A549 (cell line): ENCODE results near the gene LDHAL6B. TPM values are rescaled to one million over a fixed set of nuclear protein-coding genes. Genes with fewer than 3 reads are reported as not detected.

Source experiments
- ATAC-seq, 2 experiments: fragments of 200-7000 bp in 1 of 2; fragments of >200 bp in 1 of 2; cut with Nextera tagmentation in 1 of 2; cut with Tn5 transposase in 1 of 2; 3 replicates each; pipeline versions ENCODE4 v1.8.0 to v1.9.1; 2018 to 2020; ENCODE audit warnings: mild to moderate bottlenecking in 1 of 2, moderate library complexity in 1 of 2
- CTCF ChIA-PET: fragments of 300-600 bp; sonication (Branson Sonifier 250); formaldehyde crosslinking; extraction: SDS; loops from one replicate; lab custom pipeline; 2021; ENCODE audit warnings: antibody characterized with exemption, inconsistent platforms; lab: Yijun Ruan, JAX
- POLR2A ChIA-PET: fragments of 350-600 bp; formaldehyde crosslinking; extraction: SDS; loops from one replicate; lab custom pipeline; 2021; ENCODE audit warnings: antibody characterized with exemption, inconsistent platforms; lab: Yijun Ruan, JAX
- DNase-seq, 2 experiments: peaks; one replicate each; pipeline versions ENCODE4 v3.0.0 to v3.0.0-alpha.2; 2011 to 2016; ENCODE audit warnings: low read depth in 1 of 2, low spot score in 1 of 2
- FAIRE-seq: peaks from 2 replicates; lab custom pipeline; 2011; peaks lifted over from hg19 to GRCh38; lab: Jason Lieb, UNC
- H3K27ac ChIP-seq, 2 experiments: fragments of >200 bp; sonication (Bioruptor Twin); formaldehyde crosslinking; 3 replicates each; pipeline ENCODE4 v1.5.1; 2016 to 2017
- H3K4me1 ChIP-seq: fragments of >200 bp; sonication (Bioruptor Twin); formaldehyde crosslinking; 3 replicates; pipeline ENCODE4 v1.6.1; 2016
- H3K4me2 ChIP-seq: fragments of >200 bp; sonication (Bioruptor Twin); formaldehyde crosslinking; 3 replicates; pipeline ENCODE4 v1.6.1; 2016
- H3K4me3 ChIP-seq: fragments of >200 bp; sonication (Bioruptor Twin); formaldehyde crosslinking; 3 replicates; pipeline ENCODE4 v1.5.1; 2016
- H3K9me3 ChIP-seq: fragments of >200 bp; sonication (Bioruptor Twin); formaldehyde crosslinking; 3 replicates; pipeline ENCODE4 v1.6.1; 2016
- ATOH8 ChIP-seq: fragments of 250-450 bp; sonication (Bioruptor Pico); IDR thresholded peaks from 2 replicates; pipeline ENCODE4 v1.5.0; 2020; ENCODE audit warnings: low read depth, mild to moderate bottlenecking, moderate library complexity
- BCL3 ChIP-seq: fragments of >200 bp; sonication (Bioruptor Twin); formaldehyde crosslinking; IDR thresholded peaks from 3 replicates; pipeline ENCODE4 v1.6.1; 2016
- BHLHE40 ChIP-seq: IDR thresholded peaks from 2 replicates; pipeline ENCODE4 v1.6.1; 2012; ENCODE audit warnings: low read depth, low read length, inconsistent platforms
- CBX2 ChIP-seq: fragments of 200-600 bp; sonication (generic); IDR thresholded peaks from 2 replicates; pipeline ENCODE4 v1.6.1; 2016; ENCODE audit warnings: low read depth, mild to moderate bottlenecking, borderline replicate concordance
- CBX8 ChIP-seq: fragments of 200-600 bp; sonication (generic); IDR thresholded peaks from 2 replicates; pipeline ENCODE4 v1.6.1; 2016
- CEBPB ChIP-seq, 2 experiments: fragments of >200 bp in 1 of 2; sonication (Bioruptor Twin) in 1 of 2; formaldehyde crosslinking in 1 of 2; IDR thresholded peaks; 2 replicates each; pipeline ENCODE4 v1.6.1; 2012 to 2016
- CTCF ChIP-seq: fragments of >200 bp; sonication (Bioruptor Twin); formaldehyde crosslinking; IDR thresholded peaks from 3 replicates; pipeline ENCODE4 v1.5.1; 2016
- EHF ChIP-seq: fragments of 250-450 bp; sonication (Bioruptor Pico); IDR thresholded peaks from 2 replicates; pipeline ENCODE4 v1.5.0; 2020; ENCODE audit warnings: mild to moderate bottlenecking
- ELK1 ChIP-seq: fragments of 150-350 bp; IDR thresholded peaks from 2 replicates; pipeline ENCODE4 v1.6.1; 2014; ENCODE audit warnings: low read depth, mild to moderate bottlenecking, low read length
- FOXS1 ChIP-seq: fragments of 250-450 bp; sonication (Bioruptor Pico); IDR thresholded peaks from 2 replicates; pipeline ENCODE4 v1.5.0; 2020; ENCODE audit warnings: mild to moderate bottlenecking, moderate library complexity
- HDAC2 ChIP-seq: fragments of 200-600 bp; sonication (generic); IDR thresholded peaks from 2 replicates; pipeline ENCODE4 v1.6.1; 2016
- HES2 ChIP-seq: fragments of >200 bp; sonication (Bioruptor Twin); formaldehyde crosslinking; IDR thresholded peaks from 2 replicates; pipeline ENCODE4 v1.6.1; 2016
- HEYL ChIP-seq: fragments of 250-450 bp; sonication (Bioruptor Pico); IDR thresholded peaks from 2 replicates; pipeline ENCODE4 v1.8.0; 2021; ENCODE audit warnings: mild to moderate bottlenecking, moderate library complexity
- HMGXB4 ChIP-seq: fragments of 250-450 bp; sonication (Bioruptor Pico); IDR thresholded peaks from 2 replicates; pipeline ENCODE4 v1.5.0; 2021; ENCODE audit warnings: mild to moderate bottlenecking, moderate library complexity, borderline replicate concordance
- MAFK ChIP-seq: fragments of 450-650 bp; IDR thresholded peaks from 2 replicates; pipeline ENCODE4 v1.6.1; 2014; ENCODE audit not compliant: partially characterized antibody
- MAZ ChIP-seq: fragments of 150-350 bp; IDR thresholded peaks from 2 replicates; pipeline ENCODE4 v1.6.1; 2014; ENCODE audit warnings: antibody characterized with exemption, low read depth, low read length, borderline replicate concordance
- MYC ChIP-seq: IDR thresholded peaks from 2 replicates; pipeline ENCODE4 v1.6.1; 2012; ENCODE audit warnings: mild to moderate bottlenecking, inconsistent platforms, low read length, improper control_type of control experiment, borderline replicate concordance
- NFE2L2 ChIP-seq: fragments of 150-350 bp; conservative IDR thresholded peaks from 2 replicates; pipeline ENCODE4 v1.6.1; 2014; ENCODE audit warnings: low read length
- PHF8 ChIP-seq: fragments of 200-600 bp; sonication (generic); IDR thresholded peaks from 2 replicates; pipeline ENCODE4 v1.6.1; 2016; ENCODE audit warnings: low read depth, mild to moderate bottlenecking, antibody characterized with exemption, moderate library complexity, borderline replicate concordance
- POLR2A ChIP-seq: IDR thresholded peaks from 2 replicates; pipeline ENCODE4 v1.6.1; 2012; ENCODE audit warnings: mild to moderate bottlenecking, low read length
- RAD21 ChIP-seq, 2 experiments: fragments of >200 bp in 1 of 2; sonication (Bioruptor Twin) in 1 of 2; formaldehyde crosslinking in 1 of 2; IDR thresholded peaks in 1 of 2; conservative IDR thresholded peaks in 1 of 2; 2 replicates in 1 of 2; 3 replicates in 1 of 2; pipeline ENCODE4 v1.6.1; 2012 to 2018; ENCODE audit warnings: inconsistent platforms in 1 of 2
- REST ChIP-seq: fragments of 200-600 bp; sonication (generic); IDR thresholded peaks from 2 replicates; pipeline ENCODE4 v1.6.1; 2016; ENCODE audit warnings: antibody characterized with exemption, mild to moderate bottlenecking, moderate library complexity
- TP53 ChIP-seq: fragments of 250-450 bp; sonication (Bioruptor Pico); IDR thresholded peaks from 2 replicates; pipeline ENCODE4 v1.5.0; 2021; ENCODE audit warnings: mild to moderate bottlenecking, moderate library complexity
- ZFP36 ChIP-seq: fragments of 450-650 bp; IDR thresholded peaks from 2 replicates; pipeline ENCODE4 v1.6.1; 2014; ENCODE audit warnings: borderline replicate concordance; ENCODE audit not compliant: partially characterized antibody
- WGBS: methylation state at CpG from one replicate; pipeline ENCODE4 v1.1.6; 2017; ENCODE audit errors: missing lambda C conversion rate; 5-methylcytosine and 5-hydroxymethylcytosine counted together
- polyA plus RNA-seq, 4 experiments: library from polyadenylated mRNA; depleted of rRNA in 3 of 4; stranded (reverse); fragments of >200 nt; fragmentation: RNase III in 1 of 4; extraction: RNeasy Plus Mini Kit Qiagen cat#74134 plus additional on column Dnase treatment in 1 of 4; gene quantifications; 2 replicates in 3 of 4; 3 replicates in 1 of 4; pipeline ENCODE4 v1.2.3, GENCODE V29; 2011 to 2017

Gene LDHAL6B
- polyA plus RNA-seq, 2 of the 4 experiments (the other 2 are of a cell fraction) = not detected

- POLR2A ChIA-PET = no interaction called here
- ATAC-seq = no peak
- CTCF ChIA-PET = interaction anchor here (0.6 to 1.5 kb wide), 4 partner anchors 44 to 249 kb away, joined by 3 to 6 read pairs (median 4); no protein-coding TSS in a partner anchor
- no peak for FAIRE-seq
- TF ChIP-seq ELK1 (no peak), BHLHE40 (no peak), NFE2L2 (no peak), ZFP36 (no peak)
- Histone ChIP-seq H3K4me2 (no peak overlapping the region), H3K4me3 (no peak overlapping the region), H3K4me1 (peaks cover 94% of the 10 kb centered on the region), H3K27ac (peak overlapping the region; percentile 27 to 90; a peak in 5 of 6 replicates), H3K9me3 (no peaks in the 10 kb centered on the region)
- 95% methylated on average over 5 of the region's 5 CpGs for whole genome bisulfite sequencing
- DNase-seq = no peak
These were observed 45.5 kb downstream of the LDHAL6B start for GRCh38 chr15:59252137-59252536.

- ChIA-PET CTCF (interaction anchor here (0.6 to 3.3 kb wide), 7 partner anchors 9 to 1289 kb away, joined by 3 to 31 read pairs (median 4); no protein-coding TSS in a partner anchor), POLR2A (interaction anchor here (0.9 to 1.6 kb wide), 5 partner anchors 9 to 117 kb away, joined by 3 to 5 read pairs (median 4); partner anchors contain the start of gene MYO1E)
- ATAC-seq (peak; percentile 67 to 76), DNase-seq (peak; percentile 95 to 98), FAIRE-seq (peak; percentile 100)
- Histone ChIP-seq H3K4me2 (peak overlapping the region; percentile 63), H3K9me3 (no peaks in the 10 kb centered on the region), H3K4me3 (no peak overlapping the region; the same call in 2 of the 3 replicates), H3K27ac (peak overlapping the region; percentile 90 to 91), H3K4me1 (peaks cover 94% of the 10 kb centered on the region)
- WGBS = 13% methylated on average over 7 of the region's 7 CpGs
- TF ChIP-seq EHF (CRISPR knock-in tag) (no peak), PHF8 (no peak), HES2 (peak; percentile 71; the same call in 1 of the 2 replicates), ATOH8 (CRISPR knock-in tag) (no peak), HDAC2 (no peak), CTCF (no peak), HEYL (peak; percentile 57; the same call in 1 of the 2 replicates), NFE2L2 (no peak), CBX2 (no peak), CEBPB (IDR thresholded peaks at IDR 0.05) (peak; percentile 99), MAFK (no peak), HMGXB4 (CRISPR knock-in tag) (no peak), BCL3 (peak; percentile 97), FOXS1 (CRISPR knock-in tag) (no peak), CBX8 (no peak), REST (no peak), MYC (no peak), BHLHE40 (no peak), RAD21 (conservative IDR thresholded peaks at IDR 0.05 in 1 of 2, IDR thresholded peaks at IDR 0.05 in 1 of 2) (peak; percentile 37 to 61; a peak in 4 of 5 replicates), POLR2A (no peak), TP53 (CRISPR knock-in tag) (no peak), MAZ (no peak)
These were observed 49.2 kb downstream of the LDHAL6B start for GRCh38 chr15:59255680-59256336.
